A673 (cell line): ENCODE data around the gene HM13.

Experiments used
- CTCF ChIP-seq: fragments of 300-800, 200-600 bp; sonication (generic); conservative IDR thresholded peaks from 2 replicates; pipeline ENCODE4 v1.5.1; 2017; ENCODE audit warnings: low read depth, mild to moderate bottlenecking, antibody characterized with exemption, low read length, moderate library complexity, mixed read lengths
- EZH2 ChIP-seq: fragments of 200-600 bp; sonication (generic); IDR thresholded peaks from 2 replicates; pipeline ENCODE4 v1.6.1; 2017; ENCODE audit warnings: borderline replicate concordance, low read depth, mild to moderate bottlenecking, mixed read lengths, antibody characterized with exemption, low read length; ENCODE audit not compliant: poor library complexity, severe bottlenecking

- TF ChIP-seq CTCF (no peak), EZH2 (no peak)
Observed at GRCh38 chr20:31596831-31597480, 82.7 kb downstream of the HM13 start.
